Cardiac septum (tissue), 1 donor: ENCODE measurements around the gene MAP3K5. TPM values are rescaled to one million over a fixed set of nuclear protein-coding genes. Genes with fewer than 3 reads are reported as not detected.
"Not testable (repeated sequence)": the region's sequence is repeated elsewhere in the genome, so short reads cannot be mapped to it uniquely, and the experiment has no call there.

Experiments
- DNase-seq: peaks from one replicate; pipeline ENCODE4 v3.0.0-alpha.2; 2020; ENCODE audit warnings: low spot score
- intact Hi-C: fragments of 100-400 bp; cut with DNase I; formaldehyde crosslinking; loops from one replicate; pipeline ENCODE4 v1.14.0; 2022
- total RNA-seq: library from RNA; stranded (reverse); fragmentation: NEBNext Ultra II Directional; extraction: Animal tissue kit (Norgen Biotek cat#: 25700); gene quantifications from one replicate; pipeline ENCODE4 v1.2.1, GENCODE V29; 2021
- donor health status: DM: no; HTN: no; CAD: no.

The MAP3K5 gene
- total RNA-seq, 1 donor from 2014 or later: 17.6 TPM

GRCh38 chr6:136604328-136604825 lies 187.9 kb downstream of the MAP3K5 start:
- intact Hi-C loops: no loop called here
- no peak for DNase-seq

GRCh38 chr6:136600818-136601217 lies 191.5 kb downstream of the MAP3K5 start:
- no peak for DNase-seq
- intact Hi-C loops: no loop called here

- intact Hi-C loops: no loop called here
- no peak for DNase-seq
Observed at GRCh38 chr6:136599329-136600011, 192.8 kb downstream of the MAP3K5 start.

GRCh38 chr6:136598048-136598447 lies 194.2 kb downstream of the MAP3K5 start:
- intact Hi-C loops: no loop called here

GRCh38 chr6:136594671-136595070 lies 197.6 kb downstream of the MAP3K5 start:
- intact Hi-C loops: no loop called here

More at GRCh38 chr6:136598048-136598447, 194.2 kb downstream of the MAP3K5 start:
- no peak for DNase-seq

GRCh38 chr6:136593748-136594490 lies 198.4 kb downstream of the MAP3K5 start:
- intact Hi-C loops: no loop called here
- no peak for DNase-seq

More at GRCh38 chr6:136594671-136595070, 197.6 kb downstream of the MAP3K5 start:
- DNase-seq: no peak

GRCh38 chr6:136592930-136593673 lies 199.2 kb downstream of the MAP3K5 start:
- intact Hi-C loops: no loop called here

GRCh38 chr6:136591617-136592016 lies 200.7 kb downstream of the MAP3K5 start:
- no peak for DNase-seq

More at GRCh38 chr6:136592930-136593673, 199.2 kb downstream of the MAP3K5 start:
- DNase-seq: no peak

GRCh38 chr6:136590846-136591245 lies 201.4 kb downstream of the MAP3K5 start:
- DNase-seq: not testable (repeated sequence)

More at GRCh38 chr6:136591617-136592016, 200.7 kb downstream of the MAP3K5 start:
- intact Hi-C loops: no loop called here

GRCh38 chr6:136587527-136587926 lies 204.8 kb downstream of the MAP3K5 start:
- no peak for DNase-seq
- intact Hi-C loops: no loop called here

More at GRCh38 chr6:136590846-136591245, 201.4 kb downstream of the MAP3K5 start:
- intact Hi-C loops: not testable (repeated sequence)

- no peak for DNase-seq
- intact Hi-C loops: no loop called here
Observed at GRCh38 chr6:136586295-136586694, 206.0 kb downstream of the MAP3K5 start.

GRCh38 chr6:136585523-136585922 lies 206.8 kb downstream of the MAP3K5 start:
- DNase-seq, intact Hi-C loops: not testable (repeated sequence)

GRCh38 chr6:136584290-136584689 lies 208.0 kb downstream of the MAP3K5 start:
- DNase-seq, intact Hi-C loops: not testable (repeated sequence)

- intact Hi-C loops: loop anchor here (2.0 kb wide), 1 partner anchor 210 kb away; the partner anchor contains the start of gene MAP3K5
Observed at GRCh38 chr6:136582711-136583471, 209.4 kb downstream of the MAP3K5 start.

GRCh38 chr6:136579800-136580199 lies 212.5 kb downstream of the MAP3K5 start:
- intact Hi-C loops: no loop called here
- DNase-seq: no peak

More at GRCh38 chr6:136582711-136583471, 209.4 kb downstream of the MAP3K5 start:
- DNase-seq: no peak

- intact Hi-C loops: no loop called here
- no peak for DNase-seq
Observed at GRCh38 chr6:136576821-136577220, 215.5 kb downstream of the MAP3K5 start.

- intact Hi-C loops: no loop called here
Observed at GRCh38 chr6:136571496-136571895, 220.8 kb downstream of the MAP3K5 start.

GRCh38 chr6:136571065-136571464 lies 221.2 kb downstream of the MAP3K5 start:
- intact Hi-C loops: no loop called here
- DNase-seq: no peak

More at GRCh38 chr6:136571496-136571895, 220.8 kb downstream of the MAP3K5 start:
- DNase-seq: no peak

GRCh38 chr6:136568129-136568528 lies 224.1 kb downstream of the MAP3K5 start:
- no peak for DNase-seq

More at GRCh38 chr6:136568129-136568528, 224.1 kb downstream of the MAP3K5 start:
- intact Hi-C loops: no loop called here
